ENCODE measurements around the gene NPR1.

- TF ChIP-seq CTCF (conservative IDR thresholded peaks at IDR 0.05) (no peak), ZFX (IDR thresholded peaks at IDR 0.05) (no peak)
Measured at GRCh38 chr1:153640861-153641260, 37.6 kb upstream of the NPR1 start.

Data from C4-2B (cell line).